Hepatocyte (in vitro differentiated cells): ENCODE data around the gene PGP.

Experiments
- EZH2 ChIP-seq: fragments of 200-600 bp; sonication (generic); IDR thresholded peaks from 2 replicates; pipeline ENCODE4 v1.6.1; 2016; ENCODE audit warnings: antibody characterized with exemption, mild to moderate bottlenecking, borderline replicate concordance
- TF ChIP-seq, protein P1 (sequence below): fragments of 200-600 bp; sonication (generic); IDR thresholded peaks from 2 replicates; pipeline ENCODE4 v1.5.1; 2016; ENCODE audit warnings: antibody characterized with exemption, mild to moderate bottlenecking; ENCODE audit not compliant: poor library complexity

DNA sequence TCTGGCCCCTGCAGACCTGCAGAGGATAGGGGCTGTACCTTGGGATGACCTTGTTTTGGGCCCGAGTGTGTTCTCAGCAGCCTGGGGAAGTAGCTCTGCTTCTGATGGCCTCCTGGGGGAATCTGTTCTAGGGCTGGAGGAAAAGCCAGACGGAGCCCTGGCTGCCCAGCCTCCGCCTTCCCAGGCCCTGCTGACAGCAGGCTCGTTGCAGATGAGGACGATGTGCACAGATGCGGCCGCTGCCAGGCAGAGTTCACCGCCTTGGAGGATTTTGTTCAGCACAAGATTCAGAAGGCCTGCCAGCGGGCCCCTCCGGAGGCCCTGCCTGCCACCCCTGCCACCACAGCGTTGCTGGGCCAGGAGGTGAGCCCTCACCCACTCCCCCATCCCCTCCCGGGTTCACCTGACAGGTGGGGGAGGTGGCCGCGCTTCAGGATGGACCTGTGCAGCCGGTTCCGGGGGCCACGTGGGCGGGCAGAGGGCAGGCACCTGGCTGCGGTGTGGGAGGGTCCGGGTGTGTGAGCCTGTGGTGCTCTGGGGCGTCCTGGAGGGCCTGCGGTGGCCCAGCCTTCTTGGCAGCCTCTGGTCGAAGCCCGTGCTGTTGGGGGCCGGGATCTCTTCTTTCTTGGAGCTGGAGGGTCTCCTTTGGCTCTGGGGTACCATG, 13.7 kb upstream of the PGP start:
- TF ChIP-seq, protein P1, sequence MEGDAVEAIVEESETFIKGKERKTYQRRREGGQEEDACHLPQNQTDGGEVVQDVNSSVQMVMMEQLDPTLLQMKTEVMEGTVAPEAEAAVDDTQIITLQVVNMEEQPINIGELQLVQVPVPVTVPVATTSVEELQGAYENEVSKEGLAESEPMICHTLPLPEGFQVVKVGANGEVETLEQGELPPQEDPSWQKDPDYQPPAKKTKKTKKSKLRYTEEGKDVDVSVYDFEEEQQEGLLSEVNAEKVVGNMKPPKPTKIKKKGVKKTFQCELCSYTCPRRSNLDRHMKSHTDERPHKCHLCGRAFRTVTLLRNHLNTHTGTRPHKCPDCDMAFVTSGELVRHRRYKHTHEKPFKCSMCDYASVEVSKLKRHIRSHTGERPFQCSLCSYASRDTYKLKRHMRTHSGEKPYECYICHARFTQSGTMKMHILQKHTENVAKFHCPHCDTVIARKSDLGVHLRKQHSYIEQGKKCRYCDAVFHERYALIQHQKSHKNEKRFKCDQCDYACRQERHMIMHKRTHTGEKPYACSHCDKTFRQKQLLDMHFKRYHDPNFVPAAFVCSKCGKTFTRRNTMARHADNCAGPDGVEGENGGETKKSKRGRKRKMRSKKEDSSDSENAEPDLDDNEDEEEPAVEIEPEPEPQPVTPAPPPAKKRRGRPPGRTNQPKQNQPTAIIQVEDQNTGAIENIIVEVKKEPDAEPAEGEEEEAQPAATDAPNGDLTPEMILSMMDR, result no peak
- no peak for TF ChIP-seq EZH2
